Neural cell (in vitro differentiated cells): Measurements from ENCODE around the gene IP6K3. TPM values are rescaled to one million over a fixed set of nuclear protein-coding genes. Genes with fewer than 3 reads are reported as not detected.

Experiments
- H2AFZ ChIP-seq: fragments of 200-600, 300-800 bp; sonication (generic), shearing (Covaris generic); 2 replicates; pipeline ENCODE4 v1.6.0; 2014; ENCODE audit warnings: low read depth, mild to moderate bottlenecking, antibody characterized with exemption, low read length, moderate library complexity
- H3F3A ChIP-seq: fragments of 200-600 bp; shearing (Covaris generic); 2 replicates; pipeline ENCODE4 v1.6.1; 2016; ENCODE audit warnings: mild to moderate bottlenecking, moderate library complexity, mixed read lengths, antibody characterized with exemption, low read length; ENCODE audit not compliant: insufficient read depth, poor library complexity, severe bottlenecking
- H3K27ac ChIP-seq: fragments of 200-600, 300-800 bp; sonication (generic), shearing (Covaris generic); 2 replicates; pipeline ENCODE4 v1.5.1; 2014; ENCODE audit warnings: mild to moderate bottlenecking, low read length, moderate library complexity
- H3K27me3 ChIP-seq: fragments of 300-800, 200-600 bp; sonication (generic), shearing (Covaris generic); 2 replicates; pipeline ENCODE4 v1.6.0; 2014; ENCODE audit warnings: mild to moderate bottlenecking, low read depth, low read length, moderate library complexity; ENCODE audit not compliant: insufficient read depth
- H3K36me3 ChIP-seq: fragments of 300-800, 200-600 bp; sonication (generic), shearing (Covaris generic); 2 replicates; pipeline ENCODE4 v1.5.1; 2014; ENCODE audit warnings: mild to moderate bottlenecking, antibody characterized with exemption, low read length, moderate library complexity; ENCODE audit not compliant: insufficient read depth
- H3K4me2 ChIP-seq: fragments of 300-800, 200-600 bp; sonication (generic), shearing (Covaris generic); 2 replicates; pipeline ENCODE4 v1.6.0; 2014; ENCODE audit warnings: mild to moderate bottlenecking, low read length
- H3K4me3 ChIP-seq: fragments of 300-800, 200-600 bp; sonication (generic), shearing (Covaris generic); 2 replicates; pipeline ENCODE4 v1.5.1; 2014; ENCODE audit warnings: mild to moderate bottlenecking, low read length, moderate library complexity
- H3K79me2 ChIP-seq: fragments of 200-600 bp; shearing (Covaris generic); replicated peaks from 2 replicates; pipeline ENCODE4 v1.6.0; 2014; ENCODE audit warnings: mild to moderate bottlenecking, low read length, moderate library complexity; ENCODE audit not compliant: insufficient read depth
- H3K9ac ChIP-seq: fragments of 300-800, 200-600 bp; sonication (generic), shearing (Covaris generic); 2 replicates; pipeline ENCODE4 v1.6.1; 2016; ENCODE audit warnings: mild to moderate bottlenecking, low read length, mixed read lengths
- H3K9me2 ChIP-seq: fragments of 200-600 bp; shearing (Covaris generic); 2 replicates; pipeline ENCODE4 v1.6.1; 2016; ENCODE audit warnings: mild to moderate bottlenecking, low read length, mixed read lengths; ENCODE audit not compliant: insufficient read depth
- H3K9me3 ChIP-seq: fragments of 200-600, 300-800 bp; sonication (generic), shearing (Covaris generic); 2 replicates; pipeline ENCODE4 v1.6.1; 2016; ENCODE audit warnings: mild to moderate bottlenecking, mixed run types, low read length, moderate library complexity, mixed read lengths
- H4K20me1 ChIP-seq: fragments of 200-600 bp; shearing (Covaris generic); 2 replicates; pipeline ENCODE4 v1.6.1; 2016; ENCODE audit warnings: mild to moderate bottlenecking, mixed run types; ENCODE audit not compliant: insufficient read depth
- EP300 ChIP-seq: fragments of 450-650 bp; conservative IDR thresholded peaks from 2 replicates; pipeline ENCODE4 v1.6.1; 2014; ENCODE audit warnings: antibody characterized with exemption, mild to moderate bottlenecking, moderate library complexity; ENCODE audit not compliant: poor library complexity, severe bottlenecking
- EZH2 ChIP-seq: fragments of 200-600, 300-800 bp; shearing (Covaris generic), sonication (generic); IDR thresholded peaks from 2 replicates; pipeline ENCODE4 v1.6.1; 2014; ENCODE audit warnings: antibody characterized with exemption, low read length, borderline replicate concordance, mild to moderate bottlenecking; ENCODE audit not compliant: insufficient read depth, poor library complexity, severe bottlenecking
- MXI1 ChIP-seq: fragments of 450-650 bp; conservative IDR thresholded peaks from 2 replicates; pipeline ENCODE4 v1.6.1; 2014; ENCODE audit warnings: antibody characterized with exemption, mild to moderate bottlenecking; ENCODE audit not compliant: poor library complexity, severe bottlenecking
- POLR2AphosphoS5 ChIP-seq: IDR thresholded peaks from 2 replicates; pipeline ENCODE4 v1.6.1; 2012
- RAD21 ChIP-seq: fragments of 450-650 bp; conservative IDR thresholded peaks from 2 replicates; pipeline ENCODE4 v1.6.1; 2014; ENCODE audit warnings: antibody characterized with exemption, mild to moderate bottlenecking, moderate library complexity
- SMC3 ChIP-seq: fragments of 450-650 bp; conservative IDR thresholded peaks from 2 replicates; pipeline ENCODE4 v1.6.1; 2014; ENCODE audit warnings: antibody characterized with exemption, mild to moderate bottlenecking, moderate library complexity; ENCODE audit not compliant: poor library complexity
- TAF1 ChIP-seq: IDR thresholded peaks from 2 replicates; pipeline ENCODE4 v1.6.1; 2012; ENCODE audit warnings: low read depth
- polyA plus RNA-seq: library from polyadenylated mRNA; depleted of rRNA; stranded (reverse); fragments of >200 nt; gene quantifications from 2 replicates; pipeline ENCODE4 v1.2.3, GENCODE V29; 2014
- TF ChIP-seq, protein P1 (sequence below): IDR thresholded peaks from 2 replicates; pipeline ENCODE4 v1.6.1; 2012; ENCODE audit warnings: borderline replicate concordance
- TF ChIP-seq, protein P2 (sequence below): fragments of 450-650 bp; IDR thresholded peaks from 2 replicates; pipeline ENCODE4 v1.5.1; 2014; ENCODE audit warnings: antibody characterized with exemption, mild to moderate bottlenecking, moderate library complexity; ENCODE audit not compliant: poor library complexity, severe bottlenecking

Gene IP6K3
- polyA plus RNA-seq, 1 donor from 2014 or later, result not detected

- TF ChIP-seq SMC3 (no peak), POLR2AphosphoS5 (no peak), MXI1 (no peak)
Measured at GRCh38 chr6:33684983-33685382, 61.7 kb downstream of the IP6K3 start (continued).

DNA sequence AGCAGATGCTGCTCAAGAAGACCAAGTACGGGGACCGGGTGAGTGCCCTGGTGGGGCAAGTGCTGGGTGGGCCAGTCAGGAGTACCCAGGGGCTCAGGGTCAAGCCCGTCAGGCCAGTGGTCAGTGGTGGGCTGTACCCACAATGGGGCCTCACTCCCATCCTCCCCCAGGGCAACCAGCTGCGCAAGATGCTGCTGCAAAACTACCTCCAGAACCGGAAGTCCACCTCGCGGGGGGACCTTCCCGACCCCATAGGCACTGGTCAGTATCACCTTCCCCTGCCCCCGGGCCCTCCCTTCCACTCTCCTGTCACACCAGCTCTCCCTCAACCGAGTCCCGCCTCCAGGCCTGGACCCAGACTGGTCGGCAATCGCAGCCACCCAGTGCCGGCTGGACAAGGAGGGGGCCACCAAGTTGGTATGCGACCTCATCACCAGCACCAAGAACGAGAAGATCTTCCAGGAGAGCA is 62.2 kb downstream of the IP6K3 start:
- Histone ChIP-seq H2AFZ (no peak overlapping the region), H3K36me3 (no peaks in the 10 kb centered on the region), H3F3A (no peaks in the 10 kb centered on the region), H3K79me2 (no peaks in the 10 kb centered on the region), H3K4me2 (no peak overlapping the region), H3K27ac (no peak overlapping the region), H3K27me3 (no peaks in the 10 kb centered on the region), H4K20me1 (no peaks in the 10 kb centered on the region), H3K4me3 (no peak overlapping the region), H3K9ac (no peak overlapping the region), H3K9me2 (no peaks in the 10 kb centered on the region), H3K9me3 (no peaks in the 10 kb centered on the region)
- TF ChIP-seq MXI1 (no peak), EZH2 (no peak)

- no peak for TF ChIP-seq SMC3
- TF ChIP-seq POLR2AphosphoS5, result no peak
- TF ChIP-seq RAD21, result no peak
- TF ChIP-seq TAF1, result no peak
- no peak for TF ChIP-seq EP300
- TF ChIP-seq, protein P1, sequence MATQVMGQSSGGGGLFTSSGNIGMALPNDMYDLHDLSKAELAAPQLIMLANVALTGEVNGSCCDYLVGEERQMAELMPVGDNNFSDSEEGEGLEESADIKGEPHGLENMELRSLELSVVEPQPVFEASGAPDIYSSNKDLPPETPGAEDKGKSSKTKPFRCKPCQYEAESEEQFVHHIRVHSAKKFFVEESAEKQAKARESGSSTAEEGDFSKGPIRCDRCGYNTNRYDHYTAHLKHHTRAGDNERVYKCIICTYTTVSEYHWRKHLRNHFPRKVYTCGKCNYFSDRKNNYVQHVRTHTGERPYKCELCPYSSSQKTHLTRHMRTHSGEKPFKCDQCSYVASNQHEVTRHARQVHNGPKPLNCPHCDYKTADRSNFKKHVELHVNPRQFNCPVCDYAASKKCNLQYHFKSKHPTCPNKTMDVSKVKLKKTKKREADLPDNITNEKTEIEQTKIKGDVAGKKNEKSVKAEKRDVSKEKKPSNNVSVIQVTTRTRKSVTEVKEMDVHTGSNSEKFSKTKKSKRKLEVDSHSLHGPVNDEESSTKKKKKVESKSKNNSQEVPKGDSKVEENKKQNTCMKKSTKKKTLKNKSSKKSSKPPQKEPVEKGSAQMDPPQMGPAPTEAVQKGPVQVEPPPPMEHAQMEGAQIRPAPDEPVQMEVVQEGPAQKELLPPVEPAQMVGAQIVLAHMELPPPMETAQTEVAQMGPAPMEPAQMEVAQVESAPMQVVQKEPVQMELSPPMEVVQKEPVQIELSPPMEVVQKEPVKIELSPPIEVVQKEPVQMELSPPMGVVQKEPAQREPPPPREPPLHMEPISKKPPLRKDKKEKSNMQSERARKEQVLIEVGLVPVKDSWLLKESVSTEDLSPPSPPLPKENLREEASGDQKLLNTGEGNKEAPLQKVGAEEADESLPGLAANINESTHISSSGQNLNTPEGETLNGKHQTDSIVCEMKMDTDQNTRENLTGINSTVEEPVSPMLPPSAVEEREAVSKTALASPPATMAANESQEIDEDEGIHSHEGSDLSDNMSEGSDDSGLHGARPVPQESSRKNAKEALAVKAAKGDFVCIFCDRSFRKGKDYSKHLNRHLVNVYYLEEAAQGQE, result no peak
- TF ChIP-seq, protein P2, sequence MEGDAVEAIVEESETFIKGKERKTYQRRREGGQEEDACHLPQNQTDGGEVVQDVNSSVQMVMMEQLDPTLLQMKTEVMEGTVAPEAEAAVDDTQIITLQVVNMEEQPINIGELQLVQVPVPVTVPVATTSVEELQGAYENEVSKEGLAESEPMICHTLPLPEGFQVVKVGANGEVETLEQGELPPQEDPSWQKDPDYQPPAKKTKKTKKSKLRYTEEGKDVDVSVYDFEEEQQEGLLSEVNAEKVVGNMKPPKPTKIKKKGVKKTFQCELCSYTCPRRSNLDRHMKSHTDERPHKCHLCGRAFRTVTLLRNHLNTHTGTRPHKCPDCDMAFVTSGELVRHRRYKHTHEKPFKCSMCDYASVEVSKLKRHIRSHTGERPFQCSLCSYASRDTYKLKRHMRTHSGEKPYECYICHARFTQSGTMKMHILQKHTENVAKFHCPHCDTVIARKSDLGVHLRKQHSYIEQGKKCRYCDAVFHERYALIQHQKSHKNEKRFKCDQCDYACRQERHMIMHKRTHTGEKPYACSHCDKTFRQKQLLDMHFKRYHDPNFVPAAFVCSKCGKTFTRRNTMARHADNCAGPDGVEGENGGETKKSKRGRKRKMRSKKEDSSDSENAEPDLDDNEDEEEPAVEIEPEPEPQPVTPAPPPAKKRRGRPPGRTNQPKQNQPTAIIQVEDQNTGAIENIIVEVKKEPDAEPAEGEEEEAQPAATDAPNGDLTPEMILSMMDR, result no peak
- TF ChIP-seq EZH2, result no peak
- no peak for TF ChIP-seq MXI1
- no peak overlapping the region for H3K4me2 ChIP-seq
- no peaks in the 10 kb centered on the region for H3K27me3 ChIP-seq
- no peak overlapping the region for H3K4me3 ChIP-seq
- no peaks in the 10 kb centered on the region for H4K20me1 ChIP-seq
- H3K79me2 ChIP-seq, result no peaks in the 10 kb centered on the region
- no peaks in the 10 kb centered on the region for H3K9me3 ChIP-seq
- no peaks in the 10 kb centered on the region for H3F3A ChIP-seq
- H3K27ac ChIP-seq, result no peak overlapping the region
- no peaks in the 10 kb centered on the region for H3K9me2 ChIP-seq
- no peaks in the 10 kb centered on the region for H3K36me3 ChIP-seq
- no peak overlapping the region for H3K9ac ChIP-seq
- H2AFZ ChIP-seq, result no peak overlapping the region
Measured at GRCh38 chr6:33683576-33684427, 62.9 kb downstream of the IP6K3 start.
